HepG2 (cell line): ENCODE measurements around the gene R3HDM4. TPM values are rescaled to one million over a fixed set of nuclear protein-coding genes. Genes with fewer than 3 reads are reported as not detected.

ENCODE experiments used
- AKAP8 ChIP-seq: sonication (generic); formaldehyde crosslinking; IDR thresholded peaks from 2 replicates; pipeline ENCODE4 v1.5.1; 2020; ENCODE audit warnings: mild to moderate bottlenecking, missing genetic modification reagents
- DMAP1 ChIP-seq: IDR thresholded peaks from 2 replicates; pipeline ENCODE4 v1.6.1; 2016
- KLF6 ChIP-seq: IDR thresholded peaks from 2 replicates; pipeline ENCODE4 v1.8.0; 2016; ENCODE audit warnings: missing biosample characterization, missing genetic modification reagents
- NR0B2 ChIP-seq: sonication (generic); formaldehyde crosslinking; IDR thresholded peaks from 2 replicates; pipeline ENCODE4 v1.4.0; 2020; ENCODE audit warnings: mild to moderate bottlenecking, missing genetic modification reagents
- PRDM15 ChIP-seq: sonication (generic); formaldehyde crosslinking; IDR thresholded peaks from 2 replicates; pipeline ENCODE4 v1.4.0; 2020; ENCODE audit warnings: missing genetic modification reagents
- RAD21 ChIP-seq: fragments of 450-650 bp; formaldehyde crosslinking; IDR thresholded peaks from 2 replicates; pipeline ENCODE4 v1.5.0; 2020; ENCODE audit warnings: mild to moderate bottlenecking
- SNAPC5 ChIP-seq: sonication (generic); formaldehyde crosslinking; IDR thresholded peaks from 2 replicates; pipeline ENCODE4 v1.8.1; 2023; ENCODE audit warnings: mild to moderate bottlenecking, missing genetic modification reagents, borderline replicate concordance
- SRY ChIP-seq: sonication (generic); formaldehyde crosslinking; IDR thresholded peaks from 2 replicates; pipeline ENCODE4 v1.8.0; 2022; ENCODE audit warnings: mild to moderate bottlenecking, missing genetic modification reagents
- ZNF256 ChIP-seq: sonication (generic); formaldehyde crosslinking; conservative IDR thresholded peaks from 2 replicates; pipeline ENCODE4 v1.4.0; 2020; ENCODE audit warnings: missing genetic modification reagents
- ZNF329 ChIP-seq: sonication (generic); formaldehyde crosslinking; IDR thresholded peaks from 2 replicates; pipeline ENCODE4 v1.9.0; 2021; ENCODE audit warnings: low read depth, mild to moderate bottlenecking, missing genetic modification reagents
- ZNF343 ChIP-seq: sonication (generic); formaldehyde crosslinking; IDR thresholded peaks from 2 replicates; pipeline ENCODE4 v1.4.0; 2020; ENCODE audit warnings: mild to moderate bottlenecking, missing genetic modification reagents
- ZNF562 ChIP-seq: sonication (generic); formaldehyde crosslinking; IDR thresholded peaks from 2 replicates; pipeline ENCODE4 v1.8.0; 2022; ENCODE audit warnings: missing genetic modification reagents, borderline replicate concordance
- ZNF607 ChIP-seq: sonication (generic); formaldehyde crosslinking; IDR thresholded peaks from 2 replicates; pipeline ENCODE4 v1.5.1; 2020; ENCODE audit warnings: missing genetic modification reagents, mild to moderate bottlenecking, borderline replicate concordance
- ZNF670 ChIP-seq: sonication (generic); formaldehyde crosslinking; IDR thresholded peaks from 2 replicates; pipeline ENCODE4 v1.8.0; 2022; ENCODE audit warnings: mild to moderate bottlenecking, missing genetic modification reagents, borderline replicate concordance
- polyA plus RNA-seq, 8 experiments: library from polyadenylated mRNA; depleted of rRNA in 3 of 8; stranded (reverse) in 7 of 8; unstranded in 1 of 8; fragments of >200 nt; fragmentation: Illumina TruSeq in 4 of 8; extraction: Trizol in 4 of 8; gene quantifications; 2 replicates each; pipeline versions ENCODE4 v1.2.1 to v1.2.3, GENCODE V29; 2011 to 2016; ENCODE audit warnings: low read depth in 4 of 8, missing spikeins in 1 of 8, mixed read lengths in 1 of 8; ENCODE audit not compliant: insufficient read depth in 1 of 8
- total RNA-seq, 5 experiments: library from RNA; depleted of rRNA; stranded (reverse); fragments of >200 nt; fragmentation: Illumina TruSeq; extraction: Trizol; gene quantifications; 2 replicates each; pipeline ENCODE4 v1.2.3, GENCODE V29; 2016; ENCODE audit warnings: low read depth in 1 of 5
- TF ChIP-seq, protein P1 (sequence below): sonication (generic); formaldehyde crosslinking; conservative IDR thresholded peaks from 2 replicates; pipeline ENCODE4 v1.8.1; 2023; ENCODE audit warnings: missing genetic modification reagents
- TF ChIP-seq, protein P2 (sequence below): sonication (generic); formaldehyde crosslinking; IDR thresholded peaks from 2 replicates; pipeline ENCODE4 v1.8.0; 2022; ENCODE audit warnings: missing genetic modification reagents, mild to moderate bottlenecking, borderline replicate concordance
- TF ChIP-seq, protein P3 (sequence below): sonication (generic); formaldehyde crosslinking; IDR thresholded peaks from 2 replicates; pipeline ENCODE4 v1.4.0; 2020; ENCODE audit warnings: missing genetic modification reagents, borderline replicate concordance

The R3HDM4 gene
- total and polyA plus RNA-seq, 2 of the 13 experiments (the other 11 are each of a cell fraction or from before 2014, with no cell fraction given), result 26.2 to 26.9 TPM

DNA sequence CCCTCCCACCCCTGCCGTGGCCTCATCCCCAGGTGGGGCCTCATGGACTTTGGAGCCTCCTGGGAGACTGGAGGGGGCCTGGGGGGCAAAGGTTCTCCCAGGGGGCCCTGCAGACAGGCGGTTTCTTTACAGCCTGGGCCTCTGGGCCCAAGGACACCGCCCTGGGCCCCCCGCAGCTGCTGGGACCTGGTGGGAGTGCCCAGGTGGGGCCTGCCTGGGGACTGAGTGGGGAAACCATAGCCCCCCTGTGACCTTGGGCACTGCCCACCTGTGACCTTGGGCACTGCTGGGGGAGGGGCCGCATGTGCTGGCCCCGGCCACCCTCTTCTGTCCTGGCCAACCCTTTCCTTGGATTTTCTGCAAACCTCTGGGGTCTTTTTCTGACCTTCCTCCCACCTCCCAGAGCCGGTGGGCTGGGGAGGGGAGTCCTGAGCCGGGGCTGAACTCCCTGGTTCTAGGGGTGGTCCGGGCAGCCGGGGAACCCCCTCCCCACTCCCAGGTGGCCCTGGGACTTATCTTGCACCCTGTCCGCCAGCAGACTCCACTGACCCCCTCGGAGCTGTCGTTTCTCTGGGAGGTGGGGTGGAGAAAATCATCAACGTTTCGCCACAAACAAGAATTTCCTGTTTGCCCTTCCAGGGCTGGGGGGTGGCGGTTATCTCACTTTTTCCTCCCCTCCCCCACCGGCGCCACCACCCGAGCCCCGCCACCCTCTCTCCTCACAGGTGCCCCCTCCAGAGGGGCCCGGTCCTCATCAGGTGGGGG lies 39.8 kb upstream of the R3HDM4 start (continued):
- TF ChIP-seq SNAPC5 (CRISPR knock-in tag), result no peak
- TF ChIP-seq ZNF256 (CRISPR knock-in tag), result no peak
- no peak for TF ChIP-seq ZNF562
- TF ChIP-seq, protein P1, sequence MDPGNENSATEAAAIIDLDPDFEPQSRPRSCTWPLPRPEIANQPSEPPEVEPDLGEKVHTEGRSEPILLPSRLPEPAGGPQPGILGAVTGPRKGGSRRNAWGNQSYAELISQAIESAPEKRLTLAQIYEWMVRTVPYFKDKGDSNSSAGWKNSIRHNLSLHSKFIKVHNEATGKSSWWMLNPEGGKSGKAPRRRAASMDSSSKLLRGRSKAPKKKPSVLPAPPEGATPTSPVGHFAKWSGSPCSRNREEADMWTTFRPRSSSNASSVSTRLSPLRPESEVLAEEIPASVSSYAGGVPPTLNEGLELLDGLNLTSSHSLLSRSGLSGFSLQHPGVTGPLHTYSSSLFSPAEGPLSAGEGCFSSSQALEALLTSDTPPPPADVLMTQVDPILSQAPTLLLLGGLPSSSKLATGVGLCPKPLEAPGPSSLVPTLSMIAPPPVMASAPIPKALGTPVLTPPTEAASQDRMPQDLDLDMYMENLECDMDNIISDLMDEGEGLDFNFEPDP (CRISPR knock-in tag), result no peak
- peak; percentile 83 for TF ChIP-seq DMAP1 (CRISPR knock-in tag)
- TF ChIP-seq ZNF343 (CRISPR knock-in tag), result no peak
- TF ChIP-seq ZNF670, result peak; percentile 78; the same call in 1 of the 2 replicates
- no peak for TF ChIP-seq ZNF329 (CRISPR knock-in tag)
- TF ChIP-seq PRDM15, result no peak
- no peak for TF ChIP-seq NR0B2 (CRISPR knock-in tag)
- TF ChIP-seq RAD21 (CRISPR knock-in tag), result peak; percentile 82
- peak; percentile 87 for TF ChIP-seq KLF6 (CRISPR knock-in tag)
- TF ChIP-seq SRY (CRISPR knock-in tag), result 0 out of 2 replicates have a peak, but pooled peaks have one; percentile 22
- TF ChIP-seq, protein P2, sequence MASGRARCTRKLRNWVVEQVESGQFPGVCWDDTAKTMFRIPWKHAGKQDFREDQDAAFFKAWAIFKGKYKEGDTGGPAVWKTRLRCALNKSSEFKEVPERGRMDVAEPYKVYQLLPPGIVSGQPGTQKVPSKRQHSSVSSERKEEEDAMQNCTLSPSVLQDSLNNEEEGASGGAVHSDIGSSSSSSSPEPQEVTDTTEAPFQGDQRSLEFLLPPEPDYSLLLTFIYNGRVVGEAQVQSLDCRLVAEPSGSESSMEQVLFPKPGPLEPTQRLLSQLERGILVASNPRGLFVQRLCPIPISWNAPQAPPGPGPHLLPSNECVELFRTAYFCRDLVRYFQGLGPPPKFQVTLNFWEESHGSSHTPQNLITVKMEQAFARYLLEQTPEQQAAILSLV (CRISPR knock-in tag), result peak; percentile 72; the same call in 1 of the 2 replicates
- TF ChIP-seq AKAP8 (CRISPR knock-in tag), result peak; percentile 58; the same call in 1 of the 2 replicates
- TF ChIP-seq, protein P3, sequence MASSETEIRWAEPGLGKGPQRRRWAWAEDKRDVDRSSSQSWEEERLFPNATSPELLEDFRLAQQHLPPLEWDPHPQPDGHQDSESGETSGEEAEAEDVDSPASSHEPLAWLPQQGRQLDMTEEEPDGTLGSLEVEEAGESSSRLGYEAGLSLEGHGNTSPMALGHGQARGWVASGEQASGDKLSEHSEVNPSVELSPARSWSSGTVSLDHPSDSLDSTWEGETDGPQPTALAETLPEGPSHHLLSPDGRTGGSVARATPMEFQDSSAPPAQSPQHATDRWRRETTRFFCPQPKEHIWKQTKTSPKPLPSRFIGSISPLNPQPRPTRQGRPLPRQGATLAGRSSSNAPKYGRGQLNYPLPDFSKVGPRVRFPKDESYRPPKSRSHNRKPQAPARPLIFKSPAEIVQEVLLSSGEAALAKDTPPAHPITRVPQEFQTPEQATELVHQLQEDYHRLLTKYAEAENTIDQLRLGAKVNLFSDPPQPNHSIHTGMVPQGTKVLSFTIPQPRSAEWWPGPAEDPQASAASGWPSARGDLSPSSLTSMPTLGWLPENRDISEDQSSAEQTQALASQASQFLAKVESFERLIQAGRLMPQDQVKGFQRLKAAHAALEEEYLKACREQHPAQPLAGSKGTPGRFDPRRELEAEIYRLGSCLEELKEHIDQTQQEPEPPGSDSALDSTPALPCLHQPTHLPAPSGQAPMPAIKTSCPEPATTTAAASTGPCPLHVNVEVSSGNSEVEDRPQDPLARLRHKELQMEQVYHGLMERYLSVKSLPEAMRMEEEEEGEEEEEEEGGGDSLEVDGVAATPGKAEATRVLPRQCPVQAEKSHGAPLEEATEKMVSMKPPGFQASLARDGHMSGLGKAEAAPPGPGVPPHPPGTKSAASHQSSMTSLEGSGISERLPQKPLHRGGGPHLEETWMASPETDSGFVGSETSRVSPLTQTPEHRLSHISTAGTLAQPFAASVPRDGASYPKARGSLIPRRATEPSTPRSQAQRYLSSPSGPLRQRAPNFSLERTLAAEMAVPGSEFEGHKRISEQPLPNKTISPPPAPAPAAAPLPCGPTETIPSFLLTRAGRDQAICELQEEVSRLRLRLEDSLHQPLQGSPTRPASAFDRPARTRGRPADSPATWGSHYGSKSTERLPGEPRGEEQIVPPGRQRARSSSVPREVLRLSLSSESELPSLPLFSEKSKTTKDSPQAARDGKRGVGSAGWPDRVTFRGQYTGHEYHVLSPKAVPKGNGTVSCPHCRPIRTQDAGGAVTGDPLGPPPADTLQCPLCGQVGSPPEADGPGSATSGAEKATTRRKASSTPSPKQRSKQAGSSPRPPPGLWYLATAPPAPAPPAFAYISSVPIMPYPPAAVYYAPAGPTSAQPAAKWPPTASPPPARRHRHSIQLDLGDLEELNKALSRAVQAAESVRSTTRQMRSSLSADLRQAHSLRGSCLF (CRISPR knock-in tag), result no peak
- TF ChIP-seq ZNF607 (CRISPR knock-in tag), result no peak
